GM12801 (cell line): ENCODE results near the gene ACACB.

Experiments used
- CTCF ChIP-seq: IDR thresholded peaks from one replicate; pipeline ENCODE4 v1.5.1; 2011; ENCODE audit warnings: control low read depth; ENCODE audit not compliant: insufficient read length; ENCODE audit errors: extremely low read depth

The ACACB gene

GRCh38 chr12:109247831-109248654 lies 131.7 kb downstream of the ACACB start:
- no peak for TF ChIP-seq CTCF

- TF ChIP-seq CTCF: no peak
These were observed 134.1 kb downstream of the ACACB start for GRCh38 chr12:109250523-109250922.

- no peak for TF ChIP-seq CTCF
These were observed 136.4 kb downstream of the ACACB start for GRCh38 chr12:109252799-109253198.

GRCh38 chr12:109253913-109254544 lies 137.6 kb downstream of the ACACB start:
- no peak for TF ChIP-seq CTCF

- TF ChIP-seq CTCF: no peak
These were observed 139.0 kb downstream of the ACACB start for GRCh38 chr12:109255377-109255776.

GRCh38 chr12:109256011-109256410 lies 139.6 kb downstream of the ACACB start:
- TF ChIP-seq CTCF: no peak

- TF ChIP-seq CTCF: no peak
These were observed 141.8 kb downstream of the ACACB start for GRCh38 chr12:109258201-109258600.
